ENCODE results near the gene SLC24A3. TPM values are rescaled to one million over a fixed set of nuclear protein-coding genes. Genes with fewer than 3 reads are reported as not detected.
A peak's percentile ranks its signal among the peaks of the same experiment; 100 is the strongest.

Gene SLC24A3
- total and polyA plus RNA-seq, 2 of the 13 experiments (the other 11 are each of a cell fraction or from before 2014, with no cell fraction given) = not detected

DNA sequence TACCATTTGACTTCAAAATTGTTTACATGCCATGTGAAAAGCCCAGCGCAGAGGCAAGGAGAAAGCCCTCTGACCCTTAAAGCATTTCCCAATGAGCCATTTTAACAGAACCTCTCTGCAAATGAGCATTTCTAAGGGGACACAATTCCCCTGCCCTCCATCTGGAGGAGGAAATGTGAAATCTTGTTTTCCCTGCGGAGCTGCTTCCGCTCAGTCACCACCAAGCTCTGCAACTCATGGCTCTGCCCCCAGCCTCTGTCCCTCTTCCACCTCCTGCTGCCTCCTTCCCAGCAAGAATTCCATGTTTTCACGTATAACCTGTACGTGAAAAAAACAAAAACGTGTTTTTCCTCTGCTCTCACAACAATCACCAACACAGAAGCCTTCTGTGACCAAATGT lies 557.9 kb downstream of the SLC24A3 start (continued):
- TF ChIP-seq ZHX1 (CRISPR knock-in tag; IDR thresholded peaks at IDR 0.05; ENCODE audit: low read depth) = no peak

DNA sequence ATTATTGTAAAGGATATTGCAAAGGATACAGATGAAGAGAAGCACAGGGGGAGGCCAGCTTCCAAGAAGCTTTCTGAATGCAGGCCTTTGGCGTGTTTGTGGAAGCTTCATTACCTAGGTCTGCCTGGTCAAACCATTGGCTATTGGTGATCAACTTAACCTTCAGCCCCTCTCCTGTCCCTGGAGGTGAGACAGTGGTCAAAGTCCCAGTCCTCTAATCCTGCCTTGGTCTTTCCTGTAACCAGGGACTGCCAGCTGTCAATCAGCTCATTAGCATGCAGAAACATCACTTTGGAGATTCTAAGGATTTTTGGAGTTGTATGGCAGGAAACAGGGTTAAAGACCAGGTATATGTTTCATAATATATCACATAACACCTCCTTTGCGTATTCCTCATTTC lies 558.6 kb downstream of the SLC24A3 start:
- ChIA-PET CTCF (ENCODE audit: low intra/inter-chr PET ratio, low total read pairs) (no interaction called here), POLR2A (interaction anchor here (2.2 kb wide), 1 partner anchor 13 kb away, joined by 14 read pairs; the partner anchor contains the start of gene RIN2)
- DNase-seq (ENCODE audit: low spot score) = no peak
- Histone ChIP-seq H3K4me3 (replicated peaks in 1 of 3; ENCODE audit: insufficient read depth in 1 of 3, low read depth in 2 of 3, low read length in 3 of 3) (no peak overlapping the region), H3K9ac (ENCODE audit: insufficient read depth, low read depth, low read length) (no peak overlapping the region), H3K36me3 (replicated peaks in 1 of 2; ENCODE audit: control insufficient read depth in 1 of 2, insufficient read depth in 2 of 2, low read length in 2 of 2) (no peaks in the 10 kb centered on the region), H2AFZ (ENCODE audit: low read length) (no peak overlapping the region), H3K4me2 (ENCODE audit: low read depth, low read length) (no peak overlapping the region), H3K27ac (ENCODE audit: extremely low read length, insufficient read depth, low read length) (no peak overlapping the region), H3K79me2 (ENCODE audit: insufficient read depth, low read length) (no peaks in the 10 kb centered on the region), H3K4me1 (ENCODE audit: insufficient read depth, low read length) (peaks cover 22% of the 10 kb centered on the region), H3K9me3 (ENCODE audit: low read length) (no peaks in the 10 kb centered on the region), H3K27me3 (ENCODE audit: control insufficient read depth in 1 of 2, insufficient read depth in 2 of 2, low read length in 2 of 2) (no peaks in the 10 kb centered on the region), H4K20me1 (ENCODE audit: insufficient read depth, low read length) (no peaks in the 10 kb centered on the region)
- in situ Hi-C loops (cut with HindIII; ENCODE audit: extremely low pct_ligation_motif_present, low pct_unique_long_range_greater_than_20kb) = no loop called here
- FAIRE-seq = peak; percentile 18
- intact Hi-C loops (cut with micrococcal nuclease; ENCODE audit: unreplicated experiment) = no loop called here
- WGBS (ENCODE audit: low lambda C conversion rate) = 65% methylated on average over 2 of the region's 2 CpGs
- TF ChIP-seq MEIS2 (CRISPR knock-in tag; IDR thresholded peaks at IDR 0.05) (no peak), PBX2 (CRISPR knock-in tag; IDR thresholded peaks at IDR 0.05) (peak; percentile 46; the same call in 1 of the 2 replicates), FUBP1 (CRISPR knock-in tag; IDR thresholded peaks at IDR 0.05; ENCODE audit: borderline replicate concordance) (no peak), ISX (CRISPR knock-in tag; conservative IDR thresholded peaks at IDR 0.05) (no peak), HOXA3 (CRISPR knock-in tag; IDR thresholded peaks at IDR 0.05) (no peak), HNF4A (CRISPR knock-in tag; IDR thresholded peaks at IDR 0.05) (peak; percentile 29; the same call in 1 of the 2 replicates)
- BruUV-seq (replicated peaks) = no TSS peak
- no peak for ATAC-seq
